IPS-18c (cell line): ENCODE data around the gene TMOD4.

Experiments
- H3K4me3 ChIP-seq: 2 replicates; pipeline ENCODE4 v1.7.0; 2013; ENCODE audit warnings: low read depth, mild to moderate bottlenecking, low read length, moderate library complexity; ENCODE audit not compliant: insufficient read depth
- H3K9me3 ChIP-seq: one replicate; pipeline ENCODE4 v1.6.1; 2013; ENCODE audit warnings: mild to moderate bottlenecking, low read length, moderate library complexity; ENCODE audit not compliant: control insufficient read depth, insufficient read depth

Gene TMOD4

DNA sequence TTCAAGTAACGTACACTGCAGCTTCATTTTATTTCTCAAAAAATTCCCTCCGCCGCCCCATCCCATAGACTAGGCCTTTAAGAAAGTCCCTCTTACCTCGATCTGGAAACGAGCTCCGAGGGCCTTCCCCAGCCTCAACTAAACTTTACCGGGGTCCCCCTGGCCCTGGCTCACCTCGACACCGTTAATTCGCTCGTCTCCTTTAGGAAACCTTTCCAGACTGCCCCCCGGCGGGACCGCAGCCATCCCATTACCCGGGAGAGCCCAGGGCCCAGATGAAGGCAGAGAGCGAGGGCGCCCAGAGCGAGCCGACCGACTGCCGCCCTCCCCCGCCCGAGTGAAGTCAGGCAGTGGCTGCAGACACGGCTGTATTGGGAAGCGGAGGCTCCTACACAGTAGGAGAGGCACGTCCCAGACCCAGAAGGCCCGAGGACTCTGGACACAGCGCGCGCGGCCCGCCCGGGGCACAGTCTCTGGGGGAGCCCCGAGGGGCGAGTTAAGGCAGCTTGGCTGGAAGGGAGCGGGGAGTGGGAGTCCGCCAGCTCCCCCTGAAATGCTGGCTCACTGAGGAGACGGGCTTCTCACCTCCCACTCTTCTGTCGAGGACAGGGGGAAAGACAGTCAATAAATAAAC, 44.0 kb downstream of the TMOD4 start:
- Histone ChIP-seq H3K4me3 (peak overlapping the region; percentile 55), H3K9me3 (no peaks in the 10 kb centered on the region)

DNA sequence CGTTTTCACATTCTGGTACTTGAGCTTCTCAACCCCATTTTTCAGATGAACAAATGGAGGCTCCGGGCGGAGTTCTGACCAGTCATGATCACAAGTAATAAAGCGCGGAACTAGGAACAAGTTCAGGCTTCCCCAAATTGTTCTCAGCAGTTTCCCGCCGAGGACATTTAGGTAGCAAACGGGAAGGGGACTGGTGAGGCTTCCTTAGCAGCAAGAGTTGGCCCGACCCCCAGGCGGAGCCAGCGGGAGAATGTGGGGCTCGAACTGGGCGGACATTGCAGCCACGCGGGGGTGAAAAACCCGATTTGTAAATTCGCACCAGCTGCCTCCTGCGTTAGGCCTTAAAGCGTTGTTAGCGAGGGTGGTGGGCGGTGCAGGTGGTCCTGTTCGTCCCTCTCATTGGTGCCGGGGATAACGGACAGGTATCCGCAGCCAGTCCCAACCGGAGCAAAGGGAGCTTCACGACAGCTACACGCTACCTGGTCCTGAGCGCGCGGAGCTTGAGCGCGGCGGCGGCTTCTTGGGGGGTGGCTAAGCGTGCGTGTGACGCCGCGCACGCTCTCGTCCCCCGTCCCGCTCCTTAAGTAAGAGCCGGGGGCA, 44.7 kb downstream of the TMOD4 start:
- H3K4me3 ChIP-seq: peak overlapping the region; percentile 55; the same call in 1 of the 2 replicates

GRCh38 chr1:151128800-151129199, 47.0 kb downstream of the TMOD4 start:
- no peak overlapping the region for H3K4me3 ChIP-seq

More for the DNA sequence above, 44.7 kb downstream of the TMOD4 start:
- H3K9me3 ChIP-seq: no peaks in the 10 kb centered on the region

DNA sequence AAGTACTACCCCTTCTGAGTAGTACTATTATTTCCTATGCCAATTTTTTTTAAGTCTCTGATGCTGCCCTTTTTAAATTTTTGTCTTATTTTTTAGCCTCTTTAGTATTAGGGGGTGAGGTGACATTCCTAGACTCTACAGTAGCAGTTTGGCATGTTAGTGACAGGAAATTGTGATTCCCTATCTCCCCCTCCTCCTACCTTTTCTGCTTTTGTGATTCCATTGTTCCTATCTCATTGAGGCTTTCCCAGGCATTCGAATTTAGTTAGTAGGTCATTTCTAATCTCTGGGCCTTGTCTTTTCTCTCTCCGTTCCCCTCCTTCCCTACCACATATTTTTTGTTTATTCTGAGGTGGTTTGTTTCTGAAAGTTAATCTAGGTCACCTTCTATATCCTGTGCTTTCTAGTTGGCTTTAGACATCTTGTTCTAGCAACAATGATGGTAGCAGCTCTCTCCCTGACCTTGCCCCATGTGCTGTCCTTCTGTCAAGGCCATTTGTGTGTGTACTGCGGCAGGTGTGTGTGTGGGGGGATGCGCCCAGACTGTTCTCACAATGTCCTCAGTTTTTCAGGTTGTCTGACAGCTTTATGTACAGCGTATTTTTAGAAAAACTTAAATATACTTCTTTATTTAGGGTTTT, 50.9 kb downstream of the TMOD4 start:
- no peak overlapping the region for H3K4me3 ChIP-seq
- H3K9me3 ChIP-seq: no peaks in the 10 kb centered on the region

More at GRCh38 chr1:151128800-151129199, 47.0 kb downstream of the TMOD4 start:
- H3K9me3 ChIP-seq: no peaks in the 10 kb centered on the region
